ENCODE data around the gene MGST1.

- no peak for TF ChIP-seq POLR2A (IDR thresholded peaks at IDR 0.05)
- no peak for TF ChIP-seq EP300 (IDR thresholded peaks at IDR 0.05)
These were observed 59.9 kb downstream of the MGST1 start for GRCh38 chr12:16407346-16407745.

Measured in suprapubic skin (tissue), 2 donors.